Midbrain (tissue), 1 donor: ENCODE data around the gene SERPINA7.
"Not testable (repeated sequence)": the region's sequence is repeated elsewhere in the genome, so short reads cannot be mapped to it uniquely, and the experiment has no call there.

Experiments used
- DNase-seq: peaks from one replicate; lab custom pipeline; 2025; lab: John Stamatoyannopoulos, UW

SERPINA7 gene, protein sequence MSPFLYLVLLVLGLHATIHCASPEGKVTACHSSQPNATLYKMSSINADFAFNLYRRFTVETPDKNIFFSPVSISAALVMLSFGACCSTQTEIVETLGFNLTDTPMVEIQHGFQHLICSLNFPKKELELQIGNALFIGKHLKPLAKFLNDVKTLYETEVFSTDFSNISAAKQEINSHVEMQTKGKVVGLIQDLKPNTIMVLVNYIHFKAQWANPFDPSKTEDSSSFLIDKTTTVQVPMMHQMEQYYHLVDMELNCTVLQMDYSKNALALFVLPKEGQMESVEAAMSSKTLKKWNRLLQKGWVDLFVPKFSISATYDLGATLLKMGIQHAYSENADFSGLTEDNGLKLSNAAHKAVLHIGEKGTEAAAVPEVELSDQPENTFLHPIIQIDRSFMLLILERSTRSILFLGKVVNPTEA

DNA sequence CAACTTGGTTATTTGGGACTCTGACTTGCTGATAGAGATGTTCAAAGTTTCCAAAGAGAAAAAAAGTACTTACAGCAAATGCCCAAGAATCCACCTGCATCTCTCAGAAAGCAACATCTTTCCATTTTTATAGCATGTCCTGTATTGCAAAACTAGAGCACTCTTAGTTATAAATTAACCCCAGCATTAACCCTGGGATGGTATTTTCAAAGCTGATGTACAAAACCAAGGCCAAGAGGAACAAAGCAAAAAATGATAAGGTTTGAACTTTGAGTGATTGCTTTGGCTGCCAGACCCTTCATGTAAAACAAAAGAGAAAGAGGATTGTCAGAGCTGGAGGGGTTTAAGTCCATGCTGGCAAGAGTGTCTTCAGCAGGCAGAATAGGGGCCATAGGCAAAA lies at the start of gene SERPINA7:
SERPINA7 (minus strand) TSS at position 103 of the 400 bp plus-strand sequence. CDS start 1,669 bp downstream, outside the sequence.
- DNase-seq = no peak

DNA sequence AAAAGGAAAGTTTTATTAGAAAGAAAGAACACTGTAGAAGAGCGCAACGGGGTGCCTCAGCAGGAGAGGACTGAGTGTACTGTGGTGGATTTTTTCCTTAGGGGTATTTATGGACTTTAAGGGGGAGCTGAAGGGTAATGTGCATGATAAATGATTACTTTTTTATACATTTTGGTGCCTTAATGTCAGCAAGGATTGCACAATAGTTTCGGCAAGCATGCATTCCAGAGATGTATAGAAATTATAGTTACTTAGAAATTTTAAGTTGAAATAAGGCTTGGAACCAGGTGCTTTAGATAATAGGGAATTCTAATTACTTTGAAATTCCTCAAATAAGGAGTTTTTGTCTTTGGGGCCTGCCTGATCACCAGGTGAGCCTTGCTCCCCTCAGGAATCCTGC lies 30.5 kb upstream of the SERPINA7 start:
- DNase-seq = no peak

DNA sequence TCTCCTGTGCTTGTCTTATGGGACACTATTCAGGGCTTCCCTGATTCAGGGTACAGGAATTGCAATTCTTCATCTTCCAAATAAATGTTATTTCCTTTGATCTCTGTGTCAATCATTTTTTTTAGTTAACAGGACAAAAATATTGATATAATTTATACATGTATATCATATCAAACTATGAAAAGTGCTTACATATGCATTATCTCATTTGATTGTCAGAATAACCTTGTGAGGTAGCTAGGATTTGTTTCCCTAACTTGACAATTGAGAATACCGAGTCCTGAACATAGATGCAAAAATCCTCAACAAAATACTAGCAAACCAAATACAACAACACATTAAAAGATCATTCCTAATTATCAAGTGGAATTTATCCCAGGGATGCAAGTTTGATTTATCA lies 11.5 kb upstream of the SERPINA7 start:
- DNase-seq = no peak

DNA sequence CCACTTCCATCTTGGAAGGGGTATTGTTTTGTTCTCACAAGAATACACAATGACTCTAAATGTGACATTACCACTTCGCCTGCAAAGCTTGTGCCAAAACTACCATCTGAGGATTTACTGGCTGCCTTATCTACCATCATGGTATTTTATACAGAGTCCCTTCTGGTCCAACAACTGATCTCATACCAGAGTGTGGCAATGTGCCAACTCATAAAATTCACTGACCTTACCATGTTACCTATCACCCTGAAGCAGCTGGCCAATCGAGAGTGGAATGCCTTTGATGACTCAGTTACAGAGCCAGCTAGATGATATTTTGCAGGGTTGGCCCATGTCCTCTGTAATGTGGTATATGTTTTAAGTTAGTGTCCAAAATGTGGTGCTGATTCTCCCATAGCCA lies 3.8 kb upstream of the SERPINA7 start:
- DNase-seq = no peak

DNA sequence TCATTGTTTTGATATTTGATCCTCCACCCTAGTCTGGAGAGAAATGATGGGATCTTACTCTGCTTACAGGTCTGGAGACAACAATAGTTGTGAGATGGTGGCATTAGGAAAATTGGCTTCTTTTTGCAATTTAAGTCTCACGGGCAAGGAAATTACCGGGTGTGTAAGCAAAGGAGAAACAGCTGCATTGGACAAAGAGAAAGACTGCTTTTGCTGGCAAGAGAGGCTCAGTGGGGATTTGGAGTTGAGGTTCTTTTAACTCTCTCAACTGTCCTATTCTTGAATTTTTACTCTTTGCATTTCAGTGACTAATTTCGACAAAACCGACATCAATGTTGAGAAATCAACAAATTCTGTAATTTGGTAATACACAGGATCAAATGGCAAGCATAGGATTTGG lies 2.3 kb upstream of the SERPINA7 start:
- no peak for DNase-seq

DNA sequence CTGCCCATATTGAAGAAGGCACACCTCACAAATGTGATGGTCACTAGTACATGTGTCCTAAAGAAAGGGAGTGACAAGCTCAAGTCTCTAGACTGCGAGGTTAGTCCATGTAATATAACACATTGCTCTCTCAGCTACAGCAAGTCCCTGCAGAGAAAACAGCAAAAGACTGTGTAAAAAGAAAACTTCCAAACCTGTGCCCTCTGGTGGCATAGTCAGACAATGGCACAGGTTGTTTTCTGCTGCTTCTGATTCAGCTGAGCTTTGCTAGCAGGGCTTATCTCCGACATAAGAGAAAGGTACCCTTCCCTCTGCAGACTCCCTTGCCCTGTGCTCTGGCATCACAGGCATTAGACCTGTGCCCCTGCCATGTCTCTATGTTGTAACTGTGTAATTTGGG lies 1.4 kb upstream of the SERPINA7 start:
- DNase-seq = no peak

DNA sequence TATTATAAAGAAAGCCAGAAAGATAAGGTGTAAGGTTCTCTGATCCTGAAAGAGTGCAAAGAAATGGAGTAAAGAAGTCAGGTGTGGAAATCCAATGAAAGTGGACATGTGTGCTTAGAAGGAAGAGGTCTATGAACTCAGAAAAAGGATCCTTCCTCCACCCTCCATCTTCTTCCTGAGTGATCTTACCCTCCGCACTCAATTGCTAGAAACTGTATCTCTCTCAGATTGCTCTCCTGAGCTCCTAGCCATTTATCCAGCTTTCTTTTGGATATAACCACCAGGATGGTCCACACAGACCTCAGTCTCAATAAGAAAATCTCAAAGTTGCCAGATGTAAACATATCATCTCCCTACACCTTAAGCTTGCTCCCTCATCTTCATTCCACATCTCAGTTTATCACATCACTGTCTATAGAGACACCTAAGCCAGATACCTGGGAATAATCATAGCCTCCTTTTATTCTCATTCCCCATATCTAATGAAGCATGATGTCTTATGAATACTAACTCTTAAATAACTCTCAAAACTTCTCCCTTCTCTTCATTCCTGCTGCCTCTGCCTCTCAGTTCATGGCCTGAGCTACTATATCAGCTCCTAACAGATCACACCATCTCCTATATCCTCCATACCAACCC lies 573 bp downstream of the SERPINA7 start:
- no peak for DNase-seq

DNA sequence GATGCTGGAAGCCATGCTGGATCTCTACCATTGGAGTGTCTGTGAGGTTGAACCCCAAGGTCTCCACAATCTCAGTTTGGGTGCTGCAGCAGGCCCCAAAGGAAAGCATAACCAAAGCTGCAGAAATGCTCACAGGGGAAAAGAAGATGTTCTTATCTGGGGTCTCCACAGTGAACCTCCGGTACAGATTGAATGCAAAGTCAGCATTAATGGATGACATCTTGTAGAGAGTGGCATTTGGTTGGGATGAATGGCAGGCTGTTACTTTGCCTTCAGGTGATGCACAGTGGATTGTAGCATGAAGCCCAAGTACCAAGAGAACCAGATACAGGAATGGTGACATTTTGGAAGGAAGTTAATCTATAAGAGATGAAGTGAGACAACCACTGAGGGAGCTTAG lies 1.8 kb downstream of the SERPINA7 start:
- DNase-seq = no peak

DNA sequence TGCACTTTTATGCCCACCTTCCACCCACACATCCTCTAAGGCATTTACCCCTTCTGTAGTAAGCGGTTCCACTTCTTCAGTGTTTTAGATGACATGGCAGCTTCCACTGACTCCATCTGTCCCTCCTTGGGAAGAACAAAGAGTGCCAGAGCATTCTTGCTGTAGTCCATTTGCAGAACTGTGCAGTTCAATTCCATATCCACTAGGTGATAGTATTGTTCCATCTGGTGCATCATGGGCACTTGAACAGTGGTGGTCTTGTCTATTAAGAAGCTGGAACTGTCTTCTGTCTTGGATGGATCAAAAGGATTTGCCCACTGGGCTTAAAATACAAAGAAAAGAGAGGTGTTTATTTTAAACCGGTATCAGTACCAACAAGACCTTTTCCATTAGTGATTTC lies 3.5 kb downstream of the SERPINA7 start:
- no peak for DNase-seq

DNA sequence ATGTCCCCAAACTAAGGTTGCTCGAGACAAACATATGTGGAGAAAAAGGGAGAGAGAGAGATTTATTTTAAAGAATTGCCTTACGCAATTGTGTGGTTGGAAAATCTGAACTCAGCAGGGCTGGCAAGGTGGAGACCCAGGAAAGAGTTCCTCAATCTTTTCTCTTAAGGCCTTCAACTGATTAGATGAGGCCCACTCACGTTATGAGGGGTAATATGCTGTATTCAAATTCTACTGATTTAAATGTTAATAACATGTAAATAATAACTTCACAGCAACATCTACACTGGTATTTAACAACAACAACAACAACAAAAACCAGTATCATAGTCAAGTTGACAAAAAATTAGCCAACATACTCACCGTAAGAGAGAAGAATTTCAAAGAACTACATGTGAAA lies 14.6 kb downstream of the SERPINA7 start:
- DNase-seq = no peak

DNA sequence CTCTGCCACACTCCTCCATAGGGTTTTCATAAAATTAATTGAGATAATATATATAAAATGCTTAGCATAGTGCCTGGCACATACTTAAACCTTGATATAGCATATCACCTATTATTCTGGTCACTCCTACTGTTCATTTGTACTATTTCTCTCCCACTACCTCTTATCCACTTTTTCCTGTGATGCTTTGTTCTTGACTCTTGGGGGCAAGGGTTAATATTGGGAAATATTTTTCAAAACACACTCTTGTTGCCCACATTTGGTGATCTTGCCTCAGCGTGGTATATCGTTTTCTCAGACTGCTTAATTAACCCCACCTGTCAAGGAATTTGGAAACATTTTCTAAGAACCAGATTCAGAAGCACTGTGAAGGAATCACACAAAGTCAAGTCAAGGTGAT lies 16.3 kb downstream of the SERPINA7 start:
- no peak for DNase-seq

DNA sequence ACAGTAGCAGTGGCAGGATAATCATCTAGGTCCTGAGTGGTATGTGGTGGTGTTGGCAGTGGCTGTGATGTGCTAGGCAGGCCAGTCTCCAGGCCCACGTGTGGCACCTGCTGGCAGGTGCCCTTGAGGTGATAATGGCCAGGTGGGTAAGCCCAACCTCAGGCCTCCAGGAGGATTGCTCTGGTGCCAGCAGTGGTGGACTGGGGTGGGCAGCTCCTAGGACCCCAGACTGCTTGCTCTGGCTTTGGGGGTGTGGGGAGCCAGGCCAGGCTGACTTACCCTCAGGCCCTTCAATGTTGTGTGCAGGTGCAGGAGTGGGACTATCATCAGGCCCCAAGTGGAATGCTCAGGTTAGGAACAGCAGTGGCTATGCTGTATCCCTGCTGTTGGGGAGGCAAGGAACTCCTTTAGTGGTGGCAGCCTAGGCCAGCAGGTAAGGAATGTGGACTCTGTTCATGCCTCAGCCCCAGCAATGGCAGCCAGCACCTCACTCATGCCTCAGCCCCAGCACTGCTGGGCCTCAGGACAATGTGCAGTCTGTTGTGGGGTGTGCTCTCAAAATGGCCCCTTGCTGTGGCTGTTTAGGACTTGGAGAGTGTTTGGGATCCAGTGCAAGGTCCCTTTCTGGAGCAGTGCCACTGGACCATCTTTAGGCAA lies 24.3 kb downstream of the SERPINA7 start:
- DNase-seq = no peak

DNA sequence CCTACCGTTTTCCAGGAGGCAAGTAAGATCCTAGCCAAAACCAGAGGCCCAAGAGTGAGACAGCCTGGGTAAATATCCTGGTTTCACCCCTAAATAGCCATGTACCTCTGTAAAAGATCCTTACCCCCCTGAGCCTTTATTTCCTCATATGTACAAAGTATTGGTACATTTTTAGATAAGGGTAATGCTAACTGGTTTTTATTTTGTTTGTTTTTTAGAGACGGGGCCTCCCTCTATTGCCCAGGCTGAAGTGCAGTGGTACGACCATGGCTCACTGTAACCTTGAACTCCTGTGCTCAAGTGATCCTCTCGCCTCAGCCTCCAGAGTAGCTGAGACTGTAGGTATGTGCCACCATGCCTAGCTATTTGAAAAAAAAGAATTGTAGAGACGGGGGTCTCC lies 29.4 kb downstream of the SERPINA7 start:
- DNase-seq = no peak

DNA sequence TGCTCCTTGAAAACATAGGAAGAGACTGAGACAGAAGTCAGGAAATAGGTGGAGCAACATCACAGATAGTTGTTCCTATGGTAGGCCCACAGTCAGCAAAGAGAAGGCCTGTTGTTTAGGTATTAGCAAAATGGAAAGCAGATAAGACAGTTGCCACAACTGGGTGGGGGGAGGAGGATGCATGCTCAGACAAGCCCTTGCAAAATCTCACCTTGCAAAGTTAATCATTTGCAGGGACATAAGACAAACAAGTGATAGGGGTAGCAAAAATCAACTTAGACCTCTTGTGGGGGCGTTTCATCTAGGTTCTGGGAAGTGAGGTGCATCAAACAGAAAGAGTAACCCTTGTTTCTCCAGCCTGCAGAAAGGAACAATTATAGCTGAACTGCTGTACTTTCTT lies 30.7 kb downstream of the SERPINA7 start:
- DNase-seq = no peak

DNA sequence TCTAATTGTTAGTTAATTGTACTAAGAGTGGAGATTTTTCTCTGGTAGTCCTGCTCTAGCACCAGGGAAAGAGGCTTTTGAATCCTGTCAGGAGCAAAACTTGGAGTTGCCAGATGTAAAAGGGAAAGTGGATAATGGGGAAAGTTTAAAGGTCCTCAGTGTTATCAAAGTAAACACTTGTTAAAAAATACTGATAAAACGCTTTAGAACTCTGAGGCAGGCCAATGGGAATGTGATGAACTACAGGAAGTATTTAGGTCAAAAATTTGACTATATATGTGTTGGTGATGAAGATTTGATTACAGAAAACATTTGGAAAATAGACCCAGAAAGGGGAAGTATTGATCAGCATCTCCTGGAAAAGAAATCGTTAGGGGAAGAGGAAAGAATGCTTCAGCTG lies 32.8 kb downstream of the SERPINA7 start:
- DNase-seq = no peak

DNA sequence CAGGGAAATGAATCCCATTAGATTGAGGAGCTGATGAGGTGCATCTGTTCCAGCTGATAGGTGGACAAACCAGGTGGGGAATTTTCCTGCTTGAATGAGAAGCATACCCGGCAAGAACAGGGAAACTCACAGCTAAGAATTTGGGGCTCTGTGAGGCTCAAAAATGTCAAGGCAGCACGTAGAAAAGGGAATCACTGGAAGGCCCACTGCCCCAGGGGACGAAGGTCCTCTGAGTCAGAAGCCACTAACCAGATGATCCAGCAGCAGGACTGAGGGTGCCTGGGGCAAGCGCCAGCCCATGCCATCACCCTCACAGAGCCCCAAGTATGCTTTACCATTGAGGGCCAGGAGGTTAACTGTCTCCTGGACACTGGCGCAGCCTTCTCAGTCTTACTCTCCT lies 37.9 kb downstream of the SERPINA7 start:
- not testable (repeated sequence) for DNase-seq

DNA sequence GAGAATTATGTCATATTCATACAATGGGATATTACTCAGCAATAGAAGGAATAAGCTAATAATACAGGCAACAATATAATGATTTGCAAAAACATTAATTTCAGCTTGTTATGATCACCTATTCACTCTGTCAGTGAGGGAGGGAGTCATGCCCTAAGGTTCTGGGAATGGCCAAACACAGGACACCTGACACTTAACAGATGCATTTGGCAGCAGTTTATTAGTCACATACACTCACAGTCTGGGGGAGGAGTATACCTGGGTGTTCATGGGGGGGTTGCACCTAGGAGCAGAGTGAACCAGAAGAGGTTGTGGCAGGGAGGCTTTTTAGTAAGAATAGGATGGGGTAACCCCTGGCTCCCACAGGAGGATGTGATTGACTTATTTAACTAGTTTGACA lies 38.3 kb downstream of the SERPINA7 start:
- no peak for DNase-seq

DNA sequence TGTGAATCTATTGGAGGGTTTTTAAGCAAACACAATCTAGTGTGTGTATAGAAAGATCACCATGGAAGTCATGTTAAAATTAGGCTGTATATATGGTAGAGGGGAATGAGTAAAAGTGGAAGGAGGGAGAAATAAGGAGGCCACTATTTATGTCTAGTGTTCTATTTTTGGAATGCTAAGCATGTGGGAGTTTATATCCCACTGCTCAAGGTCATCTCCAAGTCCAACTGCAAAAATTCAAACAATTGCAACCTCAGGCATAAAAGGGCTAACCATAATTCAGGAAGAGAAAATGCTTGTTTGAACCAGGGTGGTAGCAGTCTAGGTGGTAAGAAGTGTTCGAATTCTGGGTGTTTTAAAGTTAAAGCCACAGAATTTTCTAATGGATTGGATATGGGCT lies 39.2 kb downstream of the SERPINA7 start:
- DNase-seq = no peak

DNA sequence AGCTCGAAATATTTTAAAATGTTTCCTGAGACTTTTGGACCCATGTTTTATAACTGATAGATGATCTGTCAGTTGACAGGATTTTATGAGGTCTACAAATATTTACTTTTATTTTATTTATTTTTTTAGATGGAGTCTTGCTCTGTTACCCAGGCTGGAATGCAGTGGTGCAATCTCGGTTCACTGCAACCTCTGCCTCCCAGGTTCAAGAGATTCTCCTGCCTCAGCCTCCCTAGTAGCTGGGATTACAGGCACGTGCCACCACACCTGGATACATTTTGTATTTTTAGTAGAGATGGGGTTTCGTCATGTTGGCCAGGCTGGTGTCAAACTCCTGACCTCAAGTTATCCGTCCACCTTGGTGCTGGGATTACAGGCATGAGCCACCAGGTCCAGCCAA lies 50.0 kb downstream of the SERPINA7 start:
- DNase-seq = not testable (repeated sequence)
